Hippocampal formation (tissue), 2 donors: ENCODE measurements around the gene BAHCC1.
A peak's percentile ranks its signal among the peaks of the same experiment; 100 is the strongest.
"Not testable (repeated sequence)": the region's sequence is repeated elsewhere in the genome, so short reads cannot be mapped to it uniquely, and the experiment has no call there.

Source experiments
- DNase-seq, 2 donors: peaks; one replicate each; lab custom pipeline; 2025; lab: John Stamatoyannopoulos, UW

Gene BAHCC1

DNA sequence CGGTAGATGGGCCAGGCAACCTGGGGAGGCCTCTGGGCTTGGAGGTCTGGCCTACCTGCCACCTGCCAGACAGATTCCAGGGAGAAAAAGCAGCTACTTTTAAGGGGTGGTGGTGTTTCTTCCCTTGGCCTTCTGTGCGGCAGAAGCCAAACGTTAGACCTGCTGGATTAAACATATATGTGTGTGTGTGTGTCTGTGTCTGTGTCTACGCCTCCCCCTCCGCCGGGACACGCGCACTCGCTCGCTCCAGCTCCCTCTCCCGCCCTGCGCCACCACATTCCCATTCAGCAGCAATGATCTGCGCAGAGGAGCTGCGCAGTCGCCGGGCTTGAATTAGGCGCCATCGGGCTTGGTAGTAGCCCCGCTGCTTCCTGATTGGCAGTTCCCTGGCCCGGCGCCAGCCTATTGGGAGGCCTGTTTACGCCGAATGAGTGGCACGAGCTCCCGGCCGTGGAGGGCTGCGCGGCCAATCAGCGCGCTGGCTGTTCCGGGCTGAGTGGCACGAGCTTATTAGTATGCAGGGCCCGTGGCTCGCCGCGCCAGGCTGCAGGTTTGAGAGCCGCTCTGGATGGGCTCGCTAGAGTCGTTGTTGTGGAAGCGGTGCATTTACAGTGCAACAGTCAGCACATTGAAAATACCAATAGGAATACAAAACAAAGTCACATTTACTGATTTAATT is at the start of gene BAHCC1:
BAHCC1 (plus strand) TSS at position 537 of the 679 bp plus-strand sequence. CDS start 4,283 bp downstream, outside the sequence.
- DNase-seq, result peak; percentile 98 to 100

DNA sequence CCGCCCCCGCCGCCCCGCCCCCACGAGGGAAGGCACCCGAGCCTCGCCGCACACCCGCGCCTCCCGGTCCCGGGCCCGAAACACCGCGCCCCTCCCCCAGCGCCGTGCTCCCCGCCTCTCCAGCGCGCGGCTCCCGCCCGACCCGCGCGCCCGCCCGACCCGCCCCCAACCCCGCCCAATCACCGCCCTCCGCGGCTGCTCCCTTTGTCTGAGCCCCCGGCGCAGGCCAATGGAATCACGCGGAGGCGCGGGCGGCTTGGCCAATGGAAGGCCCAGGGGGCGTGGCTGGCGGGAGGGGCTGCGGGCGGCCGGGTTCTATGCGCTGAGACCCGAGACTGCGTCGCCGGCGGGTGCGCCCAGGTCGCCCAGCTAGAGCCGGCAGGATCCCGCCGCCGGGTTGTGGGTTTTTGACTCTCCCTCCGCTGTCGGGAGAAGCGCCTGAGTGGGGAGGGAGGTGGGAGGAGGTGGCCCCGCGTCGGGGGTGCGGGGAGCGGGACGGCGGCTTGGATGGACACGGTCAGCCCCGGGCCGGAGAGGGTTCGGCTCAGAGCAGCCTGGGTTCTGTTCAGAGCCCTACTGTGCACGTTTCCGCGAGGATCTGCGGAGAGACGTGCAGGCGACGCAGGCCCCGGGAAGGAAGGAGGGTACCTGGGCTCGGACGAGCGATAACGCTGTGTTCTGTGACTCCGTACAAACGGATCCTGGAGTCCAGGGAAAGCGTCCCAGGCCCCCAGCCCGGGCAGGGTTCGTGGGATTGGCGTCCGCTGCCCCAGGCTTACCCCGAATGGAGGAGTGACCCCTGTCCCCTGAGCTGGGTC is 49.0 kb upstream of the BAHCC1 start:
- DNase-seq, result peak; percentile 93 to 99

DNA sequence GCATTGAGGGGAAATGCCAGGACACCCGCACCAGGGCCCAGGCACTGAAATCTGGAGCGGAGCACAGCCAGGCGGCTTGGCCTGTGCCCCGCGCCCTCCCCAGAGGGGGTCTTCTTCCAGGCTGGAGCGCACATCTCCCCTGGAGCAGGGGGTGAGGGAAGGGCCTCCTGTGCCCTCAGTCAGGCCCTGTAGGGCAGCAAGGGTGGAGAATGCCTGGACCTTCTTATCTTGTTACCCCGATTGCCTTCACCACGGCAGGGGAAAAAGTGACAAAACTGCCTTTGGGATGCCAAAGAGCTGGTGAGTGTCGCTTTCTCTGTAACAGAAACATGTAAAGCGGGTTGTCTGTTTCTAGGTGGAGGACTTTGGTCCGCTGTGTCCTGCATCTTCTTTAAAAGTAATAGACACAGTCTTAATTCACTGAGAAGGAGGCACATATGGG is 48.3 kb upstream of the BAHCC1 start:
- DNase-seq, result no peak

DNA sequence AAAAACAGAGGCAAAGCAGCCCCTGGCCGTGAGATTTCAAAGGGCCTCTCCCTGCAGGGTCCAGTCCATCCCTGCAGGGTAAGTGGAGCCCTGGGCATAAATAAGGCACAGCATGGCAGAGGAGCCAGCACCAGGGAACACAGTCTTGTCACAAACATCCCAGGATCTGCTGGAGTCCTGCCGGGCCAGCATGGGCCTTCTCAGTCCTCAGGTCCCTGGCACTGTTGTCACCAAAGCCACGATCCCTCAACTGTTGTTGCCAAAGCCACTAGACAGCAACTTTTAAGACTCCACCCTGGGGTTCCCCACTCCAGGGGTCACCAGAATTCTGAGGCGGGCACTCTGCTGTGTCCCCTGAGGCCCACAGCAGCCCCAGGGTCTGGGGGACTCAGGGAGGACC is 47.8 kb upstream of the BAHCC1 start:
- DNase-seq, result no peak

DNA sequence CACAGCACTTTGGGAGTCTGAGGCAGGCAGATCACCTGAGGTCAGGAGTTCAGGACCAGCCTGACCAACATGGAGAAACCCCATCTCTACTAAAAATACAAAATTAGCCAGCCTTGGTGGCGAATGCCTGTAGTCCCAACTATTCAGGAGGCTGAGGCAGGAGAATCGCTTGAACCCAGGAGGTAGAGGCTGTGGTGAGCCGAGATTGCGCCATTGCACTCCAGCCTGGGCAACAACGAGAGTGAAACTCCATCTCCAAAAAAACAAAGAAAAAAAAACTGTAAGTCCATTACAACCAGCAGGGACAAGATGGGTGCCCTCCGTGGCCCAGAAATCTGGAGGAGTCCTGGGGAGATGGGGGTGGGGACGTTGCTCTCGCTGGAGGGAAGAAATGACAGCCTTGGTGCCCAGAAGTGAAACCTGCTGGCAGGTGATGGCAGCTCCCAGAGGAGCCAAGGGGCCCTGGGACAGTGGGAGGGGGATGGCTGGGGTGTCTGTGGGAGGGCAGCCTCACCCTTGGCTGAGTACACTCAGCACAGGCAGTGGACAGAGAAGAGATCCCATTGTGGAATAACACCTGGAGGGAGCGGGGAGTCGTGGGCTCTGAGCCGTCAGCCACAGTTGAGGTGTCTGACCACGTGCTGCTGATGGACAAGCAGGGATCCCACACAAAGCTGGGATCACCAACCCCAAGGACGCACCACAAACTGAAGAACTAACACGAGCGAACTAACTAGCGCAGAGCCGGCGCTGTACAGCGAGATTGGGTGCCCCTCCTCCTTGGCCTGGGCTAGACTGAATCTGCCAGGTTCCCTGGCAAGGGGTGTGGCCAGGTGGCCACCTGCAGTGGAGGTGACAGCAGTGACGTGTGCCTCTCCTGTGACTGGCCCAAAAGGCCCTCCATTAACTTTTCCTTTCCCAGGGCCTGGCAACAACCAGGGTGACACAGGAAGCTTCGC is 46.9 kb upstream of the BAHCC1 start:
- no peak for DNase-seq

DNA sequence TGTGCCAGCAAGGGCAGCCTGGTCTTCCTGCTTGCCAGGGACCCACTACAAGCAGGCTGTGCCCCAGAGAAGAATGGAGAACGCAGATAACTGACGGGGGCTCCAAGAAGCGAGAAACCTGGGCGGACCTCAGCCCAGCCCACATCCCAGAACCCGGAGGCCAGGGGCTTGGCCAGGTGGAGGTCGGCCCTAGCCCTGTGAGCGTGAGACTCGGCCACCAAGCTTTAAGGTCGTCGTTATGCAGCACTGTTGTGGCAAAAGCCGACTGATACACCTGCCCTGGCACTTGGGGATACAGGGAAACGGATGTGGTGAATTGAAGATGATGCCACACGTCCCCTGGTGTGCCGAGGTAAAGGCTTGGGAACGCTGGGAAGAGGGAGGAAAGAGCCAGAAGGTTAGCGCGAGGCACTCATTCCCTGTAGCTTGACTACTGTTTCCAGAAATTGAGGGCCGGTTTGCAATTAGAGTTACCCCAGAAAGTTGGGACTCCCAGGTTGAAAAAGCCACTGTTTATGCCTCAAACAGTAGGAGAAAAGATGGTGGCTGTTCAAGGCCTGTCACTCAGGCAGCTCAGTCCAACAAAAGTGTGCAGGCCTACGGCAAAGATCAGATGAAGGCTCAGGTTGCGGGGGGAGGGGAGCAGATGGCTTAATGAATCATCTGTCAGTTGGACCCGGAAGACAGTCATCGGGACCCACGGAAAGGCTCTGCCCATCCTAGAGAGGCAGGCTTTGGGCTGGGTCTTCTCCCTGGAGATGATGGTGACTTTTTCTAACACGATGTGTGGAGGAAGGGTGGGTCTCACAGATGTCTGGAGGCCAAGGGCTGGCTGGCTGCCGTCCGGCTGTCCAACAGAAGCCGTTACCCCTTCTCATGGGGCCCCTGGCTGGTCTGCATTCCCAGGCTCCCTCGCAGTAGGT is 45.6 kb upstream of the BAHCC1 start:
- no peak for DNase-seq

DNA sequence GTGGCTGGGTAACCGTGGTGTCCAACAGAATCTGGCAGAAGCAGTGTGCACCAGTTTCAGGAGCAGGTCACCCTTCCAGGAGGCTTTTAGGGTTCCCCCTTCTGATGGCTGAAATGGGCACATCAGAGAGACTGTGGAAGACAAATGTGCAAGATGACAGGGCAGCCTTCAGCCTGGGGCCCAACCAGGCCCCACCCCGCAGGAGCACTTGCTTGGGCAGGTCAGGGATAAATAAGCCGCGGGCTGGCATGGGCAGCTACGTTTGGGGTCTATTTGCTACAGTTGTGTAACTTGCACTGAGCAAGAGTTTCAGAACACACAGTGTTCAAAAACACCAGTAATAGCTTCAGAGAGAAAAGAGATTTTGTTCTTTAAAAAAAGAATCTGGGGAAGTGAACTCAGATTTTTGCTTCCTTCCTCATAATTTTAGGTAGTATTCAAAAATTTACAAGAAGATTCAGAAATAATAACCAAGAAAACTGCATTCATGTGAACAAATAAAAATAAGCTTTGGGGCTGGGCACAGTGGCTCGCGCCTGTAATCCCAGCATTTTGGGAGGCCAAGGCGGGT is 44.9 kb upstream of the BAHCC1 start:
- DNase-seq, result no peak

DNA sequence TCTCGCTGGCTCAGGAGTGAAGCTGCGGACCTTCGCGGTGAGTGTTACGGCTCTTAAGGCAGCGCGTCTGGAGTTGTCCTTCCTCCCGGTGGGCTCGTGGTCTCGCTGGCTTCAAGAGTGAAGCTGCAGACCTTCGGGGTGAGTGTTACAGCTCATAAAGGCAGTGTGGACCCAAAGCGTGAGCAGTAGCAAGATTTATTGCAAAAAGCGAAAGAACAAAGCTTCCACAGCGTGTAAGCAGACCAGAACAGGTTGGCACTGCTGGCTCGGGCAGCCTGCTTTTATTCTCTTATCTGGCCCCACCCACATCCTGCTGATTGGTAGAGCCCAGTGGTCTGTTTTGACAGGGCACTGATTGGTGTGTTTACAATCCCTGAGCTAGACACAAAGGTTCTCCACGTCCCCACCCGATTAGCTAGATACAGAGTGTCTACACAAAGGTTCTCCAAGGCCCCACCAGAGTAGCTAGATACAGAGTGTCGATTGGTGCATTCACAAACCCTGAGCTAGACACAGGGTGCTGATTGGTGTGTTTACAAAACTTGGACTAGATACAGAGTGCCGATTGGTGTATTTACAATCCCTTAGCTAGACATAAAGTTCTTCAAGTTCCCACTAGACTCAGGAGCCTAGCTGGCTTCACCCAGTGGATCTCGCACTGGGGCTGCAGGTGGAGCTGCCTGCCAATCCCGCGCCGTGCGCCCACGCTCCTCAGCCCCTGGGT is 43.8 kb upstream of the BAHCC1 start:
- not testable (repeated sequence) for DNase-seq

DNA sequence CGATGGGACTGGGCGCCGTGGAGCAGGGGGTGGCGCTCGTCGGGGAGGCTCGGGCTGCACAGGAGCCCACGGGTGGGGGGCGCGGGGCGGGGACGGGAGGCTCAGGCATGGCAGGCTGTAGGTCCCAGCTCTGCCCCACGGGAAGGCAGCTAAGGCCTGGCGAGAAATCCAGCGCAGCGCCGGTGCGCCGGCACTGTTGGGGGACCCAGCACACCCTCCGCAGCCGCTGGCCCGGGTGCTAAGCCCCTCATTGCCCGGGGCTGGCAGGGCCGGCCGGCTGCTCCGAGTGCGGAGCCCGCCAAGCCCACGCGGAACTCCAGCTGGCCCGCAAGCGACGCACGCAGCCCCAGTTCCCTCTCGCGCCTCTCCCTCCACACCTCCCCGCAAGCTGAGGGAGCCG is 43.2 kb upstream of the BAHCC1 start:
- DNase-seq, result not testable (repeated sequence)

DNA sequence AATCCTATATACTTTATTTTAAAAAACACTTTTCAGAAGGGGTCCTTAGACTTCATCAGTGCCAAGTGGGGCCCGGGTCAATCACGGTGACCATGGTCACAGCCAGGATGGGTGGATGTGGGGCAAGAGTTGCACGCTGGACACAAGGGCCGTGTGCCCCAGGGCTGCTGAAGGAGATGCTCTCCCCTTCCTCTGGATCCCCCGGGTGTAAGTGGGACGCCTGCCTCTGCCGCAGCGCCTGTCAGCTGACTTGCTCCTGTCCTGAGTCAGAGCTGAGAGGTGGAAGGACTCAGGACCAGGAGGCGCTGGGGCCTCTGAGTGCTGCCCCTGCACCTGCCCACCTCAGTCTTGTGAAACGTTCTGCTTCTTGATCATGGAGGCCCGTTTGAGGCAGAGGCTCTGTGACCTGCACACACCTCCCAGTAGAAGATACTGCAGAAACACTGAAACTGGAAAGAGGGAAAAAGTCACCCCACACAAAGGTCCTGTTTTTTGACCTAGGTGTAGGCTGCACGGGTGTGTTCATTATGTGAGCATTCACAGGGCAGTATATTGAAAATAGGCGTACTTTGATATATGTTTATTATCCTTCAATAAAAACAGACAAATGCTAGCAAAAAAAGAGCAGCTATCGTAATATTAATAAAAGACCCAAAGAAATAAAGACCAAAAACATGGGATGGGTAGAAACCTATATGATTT is 40.9 kb upstream of the BAHCC1 start:
- no peak for DNase-seq

DNA sequence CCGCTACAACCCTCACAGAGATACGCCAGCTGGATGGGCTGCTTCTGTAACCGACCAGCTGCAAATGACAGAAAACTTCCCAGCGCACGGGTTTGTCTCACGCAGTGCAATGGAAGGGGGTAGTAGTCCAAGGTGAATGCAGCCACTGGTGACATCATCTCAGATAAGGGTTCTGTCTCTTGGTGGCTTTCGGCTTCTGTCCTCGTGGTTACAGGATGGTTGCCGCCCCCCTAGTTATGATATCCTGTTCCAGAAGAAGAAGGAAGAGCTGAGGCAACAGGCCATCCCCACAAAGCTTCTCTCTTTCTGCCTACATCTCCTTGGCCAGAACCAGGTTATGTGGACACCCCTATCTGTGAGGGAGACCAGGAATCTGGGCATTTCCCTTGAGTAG is 40.3 kb upstream of the BAHCC1 start:
- no peak for DNase-seq

DNA sequence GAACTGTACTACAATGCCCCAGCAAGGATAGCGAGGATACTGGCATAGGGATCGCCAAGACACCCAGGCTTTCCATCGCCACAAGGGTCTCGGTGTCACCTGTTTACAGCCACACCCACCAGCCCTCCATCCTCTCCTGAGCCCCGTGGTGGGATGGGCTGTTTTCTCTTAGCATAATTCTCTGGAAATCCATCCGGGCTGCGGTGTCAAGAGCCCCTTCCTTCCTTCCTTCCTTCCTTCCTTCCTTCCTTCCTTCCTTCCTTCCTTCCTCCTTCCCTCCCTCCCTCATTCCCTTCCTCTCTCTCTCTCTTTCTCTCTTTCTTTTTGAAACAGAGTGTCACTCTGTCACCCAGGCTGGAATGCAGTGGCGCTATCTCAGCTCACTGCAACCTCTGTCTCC is 36.0 kb upstream of the BAHCC1 start:
- DNase-seq, result no peak

DNA sequence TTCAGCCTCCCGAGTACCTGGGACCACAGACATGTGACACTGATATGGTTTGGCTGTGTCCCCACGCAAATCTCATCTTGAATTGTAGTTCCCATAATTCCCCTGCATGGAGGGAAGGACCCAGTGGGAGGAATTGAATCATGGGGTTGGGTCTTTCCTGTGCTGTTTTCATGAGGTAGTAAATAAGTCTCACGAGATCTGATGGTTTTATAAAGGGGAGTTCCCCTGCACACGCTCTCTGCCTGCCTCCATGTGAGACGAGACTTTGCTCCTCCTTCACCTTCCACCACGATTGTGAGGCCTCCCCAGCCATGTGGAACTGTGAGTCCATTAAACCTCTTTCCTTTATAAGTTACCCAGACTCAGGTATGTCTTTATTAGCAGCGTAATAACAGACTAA is 33.3 kb upstream of the BAHCC1 start:
- not testable (repeated sequence) for DNase-seq

DNA sequence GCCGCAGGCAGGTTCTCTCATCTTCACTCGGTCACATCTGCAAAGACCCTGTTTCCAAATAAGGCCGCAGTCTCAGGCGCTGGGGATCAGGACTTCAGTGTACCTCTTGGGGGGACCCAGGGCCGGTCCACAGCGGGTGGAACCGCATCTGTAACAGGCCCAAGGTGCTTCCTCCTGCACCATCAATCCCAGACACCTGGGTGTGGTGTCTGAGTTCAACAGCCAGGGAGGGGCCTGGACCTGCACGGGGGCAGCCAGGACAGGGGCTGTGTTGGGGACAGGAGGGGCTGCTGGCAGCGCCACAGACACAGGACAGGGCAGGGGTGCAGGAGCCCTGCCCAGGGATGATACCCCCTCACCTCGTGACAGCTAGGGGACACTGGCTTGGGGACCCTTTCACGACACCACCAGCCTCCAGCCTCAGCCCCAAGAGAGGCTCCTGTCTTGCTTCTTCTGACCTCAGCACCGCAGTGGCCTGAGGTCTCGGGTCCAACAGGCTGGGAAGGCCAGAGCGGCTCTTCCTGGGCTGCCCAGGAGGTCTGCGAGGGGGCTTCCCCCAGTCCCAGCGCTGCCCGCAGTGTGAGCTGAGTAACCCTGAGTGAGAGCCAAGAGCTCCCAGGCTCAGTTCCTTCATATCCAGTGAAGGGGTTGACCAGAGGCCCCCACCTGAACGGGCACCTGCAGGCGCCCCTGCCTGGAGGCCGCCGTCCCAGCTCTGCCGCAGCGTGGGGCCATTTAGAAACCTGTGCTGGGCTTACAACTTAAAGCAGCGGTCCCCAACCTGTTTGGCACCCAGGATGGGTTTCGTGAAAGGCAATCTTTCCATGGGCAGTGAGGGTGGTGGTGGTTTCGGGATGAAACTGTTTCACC is 30.7 kb upstream of the BAHCC1 start:
- DNase-seq, result no peak

DNA sequence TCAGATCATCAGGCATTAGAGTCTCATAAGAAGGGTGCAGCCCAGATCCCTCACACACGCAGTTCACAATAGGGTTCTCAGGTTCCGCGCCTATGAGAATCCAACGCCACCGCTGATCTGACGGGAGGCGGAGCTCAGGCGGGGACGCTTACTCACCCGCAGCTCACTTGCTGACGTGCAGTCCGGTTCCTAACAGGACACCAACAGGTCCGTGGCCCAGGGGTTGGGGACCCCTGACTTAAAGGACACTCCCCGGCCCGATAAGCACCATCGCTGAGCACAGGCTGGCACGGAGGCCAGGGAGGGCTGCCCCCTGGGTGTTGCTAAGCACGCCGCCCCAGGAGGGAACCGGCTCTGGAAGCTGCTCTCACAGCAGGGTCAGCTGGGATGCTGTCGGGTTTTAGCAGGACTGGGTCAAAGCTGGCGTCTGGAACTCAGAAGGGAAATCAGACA is 30.1 kb upstream of the BAHCC1 start:
- no peak for DNase-seq

DNA sequence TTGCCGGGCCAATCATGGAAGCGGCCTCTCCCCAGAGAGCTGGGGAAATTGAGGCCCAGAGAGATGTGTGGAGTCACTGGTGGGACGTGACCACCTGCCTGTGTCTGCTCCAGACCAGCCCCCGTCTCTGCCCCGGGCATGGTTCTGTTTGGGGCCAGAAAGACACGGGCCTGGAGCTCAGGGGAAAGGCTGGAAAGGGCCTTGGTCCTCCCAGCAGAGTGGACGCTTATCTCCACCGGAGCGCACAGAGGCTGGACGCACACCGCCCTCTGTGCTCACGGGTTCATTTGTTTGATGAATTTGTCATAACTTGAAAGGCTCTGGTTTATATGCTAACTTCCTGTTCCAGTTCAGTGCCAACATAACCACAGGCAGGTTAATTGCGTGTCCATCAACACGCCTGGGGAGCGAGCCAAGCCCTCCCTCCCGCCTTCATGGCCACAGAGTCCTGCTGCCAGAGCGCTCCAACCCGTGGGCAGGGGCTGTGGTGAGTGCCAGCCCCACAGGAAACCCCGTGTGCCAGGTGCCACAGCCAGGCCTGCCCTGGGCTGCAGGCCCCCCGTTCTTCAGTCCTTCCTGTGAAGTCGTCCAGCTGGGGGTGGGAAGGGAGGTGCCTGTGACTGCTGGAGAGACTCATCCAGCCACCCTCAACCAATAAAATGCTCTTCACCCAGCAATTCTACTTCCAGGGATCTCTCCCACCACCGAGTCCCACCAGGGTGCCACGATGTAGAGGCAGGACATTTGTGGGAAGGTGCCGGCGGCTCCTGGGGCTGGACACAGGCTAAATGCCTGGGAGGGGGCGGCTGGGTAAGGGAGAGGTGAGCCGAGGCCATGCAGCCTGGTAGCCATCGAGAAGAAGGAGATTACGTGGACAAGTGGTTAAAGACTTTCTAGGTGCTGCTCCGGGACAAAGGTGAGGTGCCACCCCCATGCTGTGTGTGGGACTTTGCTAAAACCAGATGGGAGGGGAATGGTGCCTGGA is 29.4 kb upstream of the BAHCC1 start:
- DNase-seq, result no peak

DNA sequence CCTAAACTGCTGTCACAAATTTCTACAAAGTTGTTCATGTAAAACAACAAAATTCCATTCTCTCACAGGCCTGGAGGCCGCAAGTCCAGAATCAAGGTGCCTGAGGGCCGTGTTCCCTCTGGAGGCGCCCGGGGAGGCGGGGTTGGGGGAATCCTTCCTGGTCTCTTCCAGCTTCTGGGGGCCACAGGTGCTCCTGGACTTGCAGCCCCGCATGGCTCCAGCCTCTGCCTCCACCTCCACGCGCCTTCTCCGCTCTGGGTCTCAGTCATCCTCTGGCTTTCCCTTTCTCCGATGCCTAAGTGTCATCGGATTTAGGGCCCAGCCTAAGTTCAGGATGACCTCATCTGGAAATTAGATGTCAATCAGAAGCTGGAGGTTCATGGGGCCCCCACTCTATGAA is 28.6 kb upstream of the BAHCC1 start:
- no peak for DNase-seq
